ENCODE results near the gene SPC24.
A peak's percentile ranks its signal among the peaks of the same experiment; 100 is the strongest.

SPC24 gene

DNA sequence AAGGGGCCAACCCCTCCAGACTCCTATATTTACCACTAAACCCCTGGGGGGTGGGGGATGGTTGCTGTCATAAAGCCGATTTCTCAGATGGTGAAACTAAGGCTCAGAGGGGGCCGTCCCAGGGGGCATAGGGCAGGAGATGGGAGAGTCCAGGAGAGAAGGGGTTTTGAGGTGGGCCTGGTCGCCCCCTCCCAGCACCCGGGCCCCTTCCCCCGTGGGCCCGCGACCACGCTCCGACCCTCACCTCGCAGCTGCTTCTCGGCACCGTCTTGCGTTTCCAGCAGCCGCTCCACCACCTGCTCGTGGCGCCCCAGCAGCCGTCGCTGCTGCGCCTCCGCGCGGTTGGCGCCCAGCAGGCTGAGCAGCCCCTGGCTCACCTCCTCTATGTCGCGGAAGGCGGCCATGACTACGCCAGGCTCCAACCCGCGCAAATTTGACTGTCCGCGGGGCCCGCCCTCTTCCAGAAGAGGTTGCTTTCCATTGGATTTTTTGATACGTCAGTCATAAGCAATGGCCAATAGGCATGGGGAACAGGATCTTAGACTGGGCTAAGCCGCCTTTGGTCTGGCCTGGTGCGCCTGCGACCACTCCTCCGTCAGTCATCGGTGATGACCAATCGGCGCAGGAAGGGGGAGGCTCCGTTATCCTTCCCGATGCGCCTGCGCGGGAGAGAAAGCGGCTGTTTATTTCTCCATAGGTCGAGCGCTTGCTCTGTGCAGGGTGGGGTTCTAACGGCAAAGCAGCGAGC lies at the start of gene SPC24:
TSS of gene SPC24 (minus strand) at position 410 of the 748 bp plus-strand sequence. CDS start at position 404, 6 bp downstream.
- DNase-seq (ENCODE audit: low spot score): peak; percentile 99

GRCh38 chr19:11204943-11205349 lies 49.4 kb upstream of the SPC24 start:
- DNase-seq (ENCODE audit: low spot score): no peak

DNA sequence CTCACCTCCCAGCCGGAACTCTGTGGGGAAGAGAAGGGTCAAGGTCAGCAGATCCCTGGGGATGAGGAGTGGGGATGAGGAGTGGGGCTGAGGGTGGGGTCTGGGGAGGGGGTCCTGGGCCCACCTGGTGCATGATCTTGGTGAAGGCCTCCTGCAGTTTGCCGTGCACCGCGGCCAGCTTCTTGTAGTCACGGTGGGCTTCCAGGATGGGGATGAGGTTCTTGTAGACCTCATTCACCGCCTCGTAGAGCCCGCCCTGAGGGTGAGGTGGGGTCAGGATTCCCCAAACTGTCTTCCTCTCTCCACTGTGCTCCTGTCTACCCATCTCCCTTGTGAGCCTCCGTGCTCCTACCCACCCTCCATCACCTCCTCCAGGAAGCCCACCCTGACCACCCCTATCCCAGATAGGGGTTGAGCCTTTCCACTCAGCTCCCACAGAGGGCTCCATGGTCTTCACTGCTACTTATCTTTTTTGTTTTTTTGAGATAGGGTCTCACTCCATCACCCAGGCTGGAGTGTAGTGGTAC lies 48.6 kb upstream of the SPC24 start:
- no peak for DNase-seq (ENCODE audit: low spot score)

DNA sequence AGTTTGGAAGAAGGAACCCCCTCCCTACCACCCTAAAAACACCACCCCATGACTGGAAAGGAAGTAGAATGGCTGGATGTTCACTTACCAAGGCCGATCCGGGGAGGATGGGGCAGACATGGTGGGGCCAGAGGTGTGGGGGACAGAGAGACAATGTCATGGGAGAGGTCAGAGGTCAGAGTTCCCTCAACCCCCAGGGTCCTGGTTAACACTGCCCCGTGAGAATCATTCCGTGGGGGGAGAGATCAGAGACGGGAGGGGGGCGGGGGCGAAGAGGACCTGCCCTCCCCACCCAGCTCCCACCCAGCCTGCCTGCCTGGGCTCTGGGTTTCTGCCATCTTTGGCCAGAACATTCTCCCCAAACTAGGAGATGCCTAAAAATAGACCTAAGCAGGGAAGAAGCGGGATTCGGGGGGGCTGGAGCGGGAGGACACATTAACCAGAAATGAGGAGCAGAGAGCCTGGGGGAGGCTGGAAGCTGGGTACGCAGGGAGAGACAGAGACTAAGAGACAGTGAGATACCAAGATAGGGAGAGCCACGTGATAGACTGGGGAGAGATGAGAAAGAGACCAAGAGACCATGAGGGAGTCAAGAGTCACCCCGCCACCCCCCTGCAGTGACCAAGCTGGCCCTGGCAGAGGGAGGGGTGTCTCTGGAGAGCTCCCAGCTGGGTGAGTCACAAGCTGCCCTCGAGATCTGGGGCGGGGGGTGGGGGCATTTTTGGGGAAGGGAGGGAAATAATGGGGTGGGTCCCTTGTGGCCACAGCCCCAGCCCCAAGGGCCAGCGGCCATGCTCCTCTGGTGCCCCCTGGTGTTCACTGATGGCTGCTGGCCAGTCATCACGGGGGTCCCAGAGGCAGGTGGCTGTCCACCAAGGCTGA lies 47.9 kb upstream of the SPC24 start:
- DNase-seq (ENCODE audit: low spot score): peak; percentile 61

- DNase-seq (ENCODE audit: low spot score): no peak
Measured at GRCh38 chr19:11202488-11203193, 47.1 kb upstream of the SPC24 start.

DNA sequence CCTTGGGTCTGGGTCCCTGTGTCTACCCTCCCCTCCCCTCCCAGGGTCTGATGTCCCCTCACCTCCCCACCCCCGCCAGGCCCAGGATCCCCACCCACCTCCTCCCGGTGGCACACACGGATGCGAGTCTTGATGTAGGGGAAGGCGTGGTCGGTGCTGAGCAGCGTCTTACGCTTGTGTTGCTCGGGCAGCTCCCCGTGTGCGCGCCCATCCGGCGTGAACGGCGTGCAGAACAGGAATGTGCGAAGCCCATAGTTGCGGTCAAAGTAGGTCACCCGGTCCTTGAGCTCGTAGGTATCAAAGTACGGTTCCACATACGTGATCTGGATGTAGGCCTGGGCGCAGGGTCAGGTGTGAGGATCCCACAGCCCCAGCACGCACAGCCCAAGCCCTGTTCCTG lies 46.2 kb upstream of the SPC24 start:
- no peak for DNase-seq (ENCODE audit: low spot score)

- no peak for DNase-seq (ENCODE audit: low spot score)
Measured at GRCh38 chr19:11200931-11201330, 45.3 kb upstream of the SPC24 start.

GRCh38 chr19:11200015-11200574 lies 44.5 kb upstream of the SPC24 start:
- DNase-seq (ENCODE audit: low spot score): no peak

GRCh38 chr19:11199517-11199916 lies 43.9 kb upstream of the SPC24 start:
- no peak for DNase-seq (ENCODE audit: low spot score)

DNA sequence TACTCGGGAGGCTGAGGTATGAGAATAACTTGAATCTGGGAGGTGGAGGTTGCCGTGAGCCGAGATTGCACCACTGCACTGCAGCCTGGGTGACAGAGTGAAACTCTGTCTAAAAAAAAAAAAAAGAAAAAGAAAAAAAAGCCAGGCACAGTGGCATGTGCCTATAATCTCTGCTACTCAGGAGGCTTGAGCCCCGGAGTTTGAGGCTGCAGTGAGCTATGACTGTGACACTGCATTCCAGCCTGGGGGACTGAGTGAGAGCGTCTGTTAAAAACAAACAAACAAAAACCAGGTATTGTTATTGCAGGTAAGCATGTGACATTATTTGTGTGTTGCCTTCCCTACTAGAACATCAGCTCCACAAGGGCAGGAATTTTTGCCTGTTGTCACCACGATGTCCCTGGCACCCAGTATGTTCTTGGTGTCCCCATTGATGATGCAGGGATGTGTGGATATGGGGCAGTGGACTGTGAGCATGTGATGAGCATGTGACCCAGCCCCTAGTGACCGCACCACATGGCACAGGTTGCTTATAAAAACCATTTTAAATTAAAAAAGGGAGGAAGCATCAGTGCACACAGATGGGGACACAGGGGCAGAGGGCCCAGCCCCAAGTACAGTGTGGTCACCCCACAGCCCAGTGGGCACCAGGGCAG lies 43.3 kb upstream of the SPC24 start:
- no peak for DNase-seq (ENCODE audit: low spot score)

GRCh38 chr19:11198175-11198534 lies 42.6 kb upstream of the SPC24 start:
- no peak for DNase-seq (ENCODE audit: low spot score)

DNA sequence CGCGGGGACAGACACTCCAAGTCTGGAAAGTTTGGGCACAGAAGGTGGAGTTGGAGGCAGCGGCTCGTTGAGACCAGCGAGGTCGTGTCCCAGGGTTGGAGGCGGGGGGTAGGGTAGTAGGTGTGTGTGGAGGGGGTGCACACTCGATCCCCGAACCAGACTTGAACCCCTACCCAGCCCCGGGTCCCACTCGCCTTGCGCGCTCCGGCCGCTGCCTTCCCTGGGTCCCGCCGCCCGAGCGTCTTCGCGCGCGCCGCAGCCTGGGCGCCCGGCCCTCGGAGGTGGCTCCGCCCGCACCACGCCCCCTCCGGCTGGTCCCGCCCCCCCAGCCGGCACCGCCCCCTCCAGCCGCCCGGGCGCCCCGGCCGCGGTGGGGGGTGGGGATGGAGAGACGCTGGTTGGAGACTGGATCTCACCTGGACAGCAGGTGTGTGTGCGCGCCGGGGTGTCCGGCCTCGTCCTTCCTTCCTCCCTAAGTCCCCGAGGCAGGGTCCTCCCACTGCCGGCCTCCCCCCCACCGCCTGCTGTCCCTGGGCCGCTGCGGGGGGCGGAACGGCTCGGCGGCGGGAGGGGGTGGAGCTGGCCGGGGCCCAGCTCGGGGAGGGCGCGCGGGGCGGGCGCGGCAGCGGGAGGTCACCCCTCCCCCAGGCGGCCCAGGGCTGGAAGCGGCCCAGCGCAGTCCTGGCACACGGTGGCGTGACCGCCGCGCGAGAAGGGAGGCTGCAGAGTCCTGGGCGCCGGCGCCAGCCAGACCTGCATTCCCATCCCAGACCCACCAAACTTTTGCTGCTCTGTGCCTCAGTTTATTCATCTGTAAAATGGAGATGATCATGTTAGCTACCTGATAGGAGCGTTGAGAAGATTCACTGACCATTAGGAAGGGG lies 42.0 kb upstream of the SPC24 start, which contains the start of gene KANK2:
TSS of gene KANK2 (minus strand) at position 255 of the 884 bp plus-strand sequence. CDS start 3,034 bp downstream, outside the sequence.
- DNase-seq (ENCODE audit: low spot score): peak; percentile 76

GRCh38 chr19:11196406-11197287 lies 41.1 kb upstream of the SPC24 start:
- DNase-seq (ENCODE audit: low spot score): no peak

DNA sequence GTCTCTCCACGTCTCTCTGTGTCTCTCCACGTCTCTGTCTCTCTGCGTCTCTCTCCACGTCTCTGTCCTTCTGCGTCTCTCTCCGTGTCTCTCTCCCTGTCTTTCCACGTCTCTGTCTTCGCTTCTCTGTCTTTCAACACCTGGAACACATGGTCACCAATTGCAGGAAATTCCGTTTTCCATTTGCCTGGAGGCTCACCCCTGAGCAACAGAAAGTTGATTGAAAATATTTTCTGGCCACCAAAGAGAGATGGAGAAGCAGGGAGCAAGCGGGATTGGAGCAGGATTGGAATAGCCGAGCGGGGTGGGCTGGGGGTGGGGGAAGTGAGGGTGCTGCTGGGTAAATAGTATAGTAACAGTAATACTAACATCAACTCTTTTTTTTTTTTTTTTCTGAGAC lies 40.1 kb upstream of the SPC24 start:
- no peak for DNase-seq (ENCODE audit: low spot score)

DNA sequence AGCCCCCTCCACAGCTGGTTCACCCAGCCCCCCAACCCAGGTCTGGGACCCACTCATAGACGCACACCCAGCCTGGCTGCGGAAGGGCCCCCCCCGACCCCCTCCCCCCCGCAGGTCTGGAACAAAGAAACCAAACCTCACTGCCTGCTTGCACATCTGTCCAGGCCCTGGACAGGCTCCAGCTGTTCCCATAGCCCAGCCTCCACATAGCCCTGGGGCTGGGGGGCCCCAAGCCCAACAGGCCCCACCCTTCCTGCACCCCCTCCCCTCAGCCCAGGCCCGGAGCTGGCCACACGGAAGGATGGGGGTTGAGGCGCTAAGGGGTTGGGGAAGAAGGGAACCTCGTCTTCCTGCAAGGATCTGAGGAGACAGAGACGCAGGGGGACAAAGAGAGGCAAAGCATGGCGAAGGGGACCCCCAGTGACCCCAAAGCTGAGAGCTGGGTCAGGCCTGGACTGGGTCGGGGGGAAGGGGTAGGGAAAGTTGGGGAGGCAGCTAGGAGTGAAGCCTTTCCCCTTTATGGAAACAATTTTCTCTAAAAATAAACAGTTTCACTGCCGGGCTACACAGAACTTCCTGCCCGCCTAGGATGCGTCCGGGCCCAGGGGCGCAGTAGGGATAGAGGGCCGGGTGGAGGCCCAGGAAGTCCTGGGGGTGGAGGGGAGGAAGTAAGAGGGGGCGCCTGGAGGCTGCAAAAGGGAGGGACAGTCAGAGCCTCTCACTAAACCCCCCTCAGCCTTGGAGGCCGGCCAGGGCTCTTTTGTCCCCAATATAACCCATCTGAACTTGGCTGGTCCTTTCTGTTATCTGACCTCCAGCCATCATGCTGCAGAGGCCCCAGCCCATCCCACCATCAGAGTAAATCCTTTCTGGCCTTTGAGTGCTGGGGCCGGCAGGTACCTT lies 39.3 kb upstream of the SPC24 start:
- DNase-seq (ENCODE audit: low spot score): no peak

- no peak for DNase-seq (ENCODE audit: low spot score)
Measured at GRCh38 chr19:11194173-11194572, 38.6 kb upstream of the SPC24 start.

- no peak for DNase-seq (ENCODE audit: low spot score)
Measured at GRCh38 chr19:11192957-11193939, 37.7 kb upstream of the SPC24 start.

Measured in NAMALWA (cell line).